HepG2 (cell line): ENCODE data around the gene TFRC. TPM values are rescaled to one million over a fixed set of nuclear protein-coding genes. Genes with fewer than 3 reads are reported as not detected.

Source experiments
- ATAC-seq: fragments of 200-7000 bp; cut with Tn5 transposase; 3 replicates; pipeline ENCODE4 v1.9.1; 2020; ENCODE audit warnings: mild to moderate bottlenecking, moderate library complexity
- BruUV-seq: library from RNA; stranded (reverse); fragments of 400-500 nt; replicated peaks from 2 replicates; lab custom pipeline; 2021; lab: Mats Ljungman, UMichigan
- CTCF ChIA-PET: fragments of 300-600 bp; formaldehyde crosslinking; extraction: SDS; loops from one replicate; lab custom pipeline; 2021; ENCODE audit warnings: low total read pairs, inconsistent platforms, low intra/inter-chr PET ratio; lab: Yijun Ruan, JAX
- POLR2A ChIA-PET: fragments of 350-600 bp; sonication (Branson Sonifier 250); formaldehyde crosslinking; loops from one replicate; lab custom pipeline; 2020; ENCODE audit warnings: antibody characterized with exemption, inconsistent platforms; lab: Yijun Ruan, JAX
- DNase-seq: peaks from one replicate; pipeline ENCODE4 v3.0.0-alpha.2; 2015; ENCODE audit warnings: low spot score
- FAIRE-seq: peaks from 3 replicates; lab custom pipeline; 2011; peaks lifted over from hg19 to GRCh38; lab: Jason Lieb, UNC
- H2AFZ ChIP-seq: one replicate; pipeline ENCODE4 v1.6.1; 2011; ENCODE audit warnings: low read length, inconsistent platforms
- H3K27ac ChIP-seq: fragments of 300-600 bp; 3 replicates; pipeline ENCODE4 v1.8.0; 2011; ENCODE audit warnings: mixed run types, mild to moderate bottlenecking, mixed read lengths, low read length, inconsistent platforms; ENCODE audit not compliant: insufficient read depth; ENCODE audit errors: extremely low read length
- H3K27me3 ChIP-seq, 2 experiments: fragments of 200-600 bp in 1 of 2; 2 replicates in 1 of 2; 3 replicates in 1 of 2; pipeline versions ENCODE4 v1.6.0 to v1.8.0; 2011; ENCODE audit warnings: low read length in 2 of 2, mild to moderate bottlenecking in 2 of 2, moderate library complexity in 2 of 2, inconsistent platforms in 1 of 2; ENCODE audit not compliant: insufficient read depth in 2 of 2, control insufficient read depth in 1 of 2
- H3K36me3 ChIP-seq, 2 experiments: fragments of 200-600 bp in 1 of 2; replicated peaks in 1 of 2; 2 replicates in 1 of 2; 3 replicates in 1 of 2; pipeline versions ENCODE4 v1.5.1 to v1.8.0; 2011; ENCODE audit warnings: low read length in 2 of 2, inconsistent platforms in 1 of 2; ENCODE audit not compliant: insufficient read depth in 2 of 2, control insufficient read depth in 1 of 2
- H3K4me1 ChIP-seq: 2 replicates; pipeline ENCODE4 v1.5.1; 2012; ENCODE audit warnings: low read length, inconsistent platforms; ENCODE audit not compliant: insufficient read depth
- H3K4me2 ChIP-seq: 2 replicates; pipeline ENCODE4 v1.6.0; 2011; ENCODE audit warnings: low read depth, low read length, inconsistent platforms
- H3K4me3 ChIP-seq, 3 experiments: fragments of 200-600 bp in 1 of 3; sonication (generic), shearing (Covaris generic) in 1 of 3; replicated peaks in 1 of 3; 2 replicates each; pipeline ENCODE4 v1.5.1; 2011 to 2016; ENCODE audit warnings: low read length in 3 of 3, inconsistent platforms in 2 of 3, low read depth in 2 of 3, mild to moderate bottlenecking in 2 of 3, control low read depth in 1 of 3, mixed read lengths in 1 of 3; ENCODE audit not compliant: insufficient read depth in 1 of 3
- H3K79me2 ChIP-seq: one replicate; pipeline ENCODE4 v1.6.1; 2011; ENCODE audit warnings: low read length, inconsistent platforms; ENCODE audit not compliant: insufficient read depth
- H3K9ac ChIP-seq: 2 replicates; pipeline ENCODE4 v1.6.0; 2011; ENCODE audit warnings: mild to moderate bottlenecking, low read depth, low read length, inconsistent platforms; ENCODE audit not compliant: insufficient read depth
- H3K9me3 ChIP-seq: 2 replicates; pipeline ENCODE4 v1.5.1; 2012; ENCODE audit warnings: mild to moderate bottlenecking, low read length
- H4K20me1 ChIP-seq: 2 replicates; pipeline ENCODE4 v1.6.0; 2011; ENCODE audit warnings: inconsistent platforms, mild to moderate bottlenecking, low read length, moderate library complexity; ENCODE audit not compliant: insufficient read depth
- BORCS8-MEF2B ChIP-seq: sonication (generic); formaldehyde crosslinking; IDR thresholded peaks from 2 replicates; pipeline ENCODE4 v1.8.0; 2022; ENCODE audit warnings: mild to moderate bottlenecking, missing genetic modification reagents
- GABPB1 ChIP-seq: IDR thresholded peaks from 2 replicates; pipeline ENCODE4 v1.6.1; 2016; ENCODE audit warnings: mild to moderate bottlenecking, missing genetic modification reagents, moderate library complexity, missing compliant biosample characterization
- KDM5A ChIP-seq: fragments of 200-600 bp; sonication (generic); IDR thresholded peaks from 2 replicates; pipeline ENCODE4 v1.7.0; 2018; ENCODE audit warnings: antibody characterized with exemption, mild to moderate bottlenecking, low read length, borderline replicate concordance
- MIER2 ChIP-seq: IDR thresholded peaks from 2 replicates; pipeline ENCODE4 v1.6.1; 2016; ENCODE audit warnings: missing biosample characterization, missing genetic modification reagents
- MTA1 ChIP-seq: sonication (generic); formaldehyde crosslinking; IDR thresholded peaks from 2 replicates; pipeline ENCODE4 v1.4.0; 2020; ENCODE audit warnings: missing genetic modification reagents, mild to moderate bottlenecking, borderline replicate concordance
- MTF2 ChIP-seq: sonication (generic); formaldehyde crosslinking; IDR thresholded peaks from 2 replicates; pipeline ENCODE4 v1.5.0; 2020; ENCODE audit warnings: missing genetic modification reagents, borderline replicate concordance
- PRPF4 ChIP-seq: fragments of 200-400 bp; formaldehyde crosslinking; IDR thresholded peaks from 2 replicates; pipeline ENCODE4 v1.6.1; 2016; ENCODE audit warnings: low read length, low read depth; ENCODE audit not compliant: poor library complexity, severe bottlenecking
- RCOR2 ChIP-seq: IDR thresholded peaks from 2 replicates; pipeline ENCODE4 v1.6.1; 2016; ENCODE audit warnings: missing biosample characterization, missing genetic modification reagents
- SIN3B ChIP-seq: fragments of 150-350 bp; IDR thresholded peaks from 2 replicates; pipeline ENCODE4 v1.6.1; 2014; ENCODE audit warnings: low read length
- ZNF276 ChIP-seq: sonication (generic); formaldehyde crosslinking; IDR thresholded peaks from 2 replicates; pipeline ENCODE4 v1.4.0; 2020; ENCODE audit warnings: mild to moderate bottlenecking, low read depth, missing genetic modification reagents
- ZNF30 ChIP-seq: sonication (generic); formaldehyde crosslinking; IDR thresholded peaks from 2 replicates; pipeline ENCODE4 v1.5.0; 2020; ENCODE audit warnings: mild to moderate bottlenecking, missing genetic modification reagents
- ZNF644 ChIP-seq: IDR thresholded peaks from 2 replicates; pipeline ENCODE4 v1.6.1; 2016; ENCODE audit warnings: low read depth
- ZNF724P ChIP-seq: sonication (generic); formaldehyde crosslinking; IDR thresholded peaks from 2 replicates; pipeline ENCODE4 v1.8.0; 2022; ENCODE audit warnings: missing genetic modification reagents, borderline replicate concordance
- ZNF761 ChIP-seq: sonication (generic); formaldehyde crosslinking; conservative IDR thresholded peaks from 2 replicates; pipeline ENCODE4 v1.4.0; 2020; ENCODE audit warnings: mild to moderate bottlenecking, missing genetic modification reagents
- ZSCAN21 ChIP-seq: sonication (generic); formaldehyde crosslinking; IDR thresholded peaks from 2 replicates; pipeline ENCODE4 v1.8.0; 2022; ENCODE audit warnings: mild to moderate bottlenecking, missing genetic modification reagents, moderate library complexity, borderline replicate concordance
- WGBS: methylation state at CpG from one replicate; pipeline ENCODE4 v1.1.6; 2017; ENCODE audit warnings: low lambda C conversion rate; 5-methylcytosine and 5-hydroxymethylcytosine counted together
- in situ Hi-C: cut with HindIII; loops from 2 replicates; pipeline ENCODE4 v1.10.0; 2017; ENCODE audit warnings: low pct_unique_long_range_greater_than_20kb; ENCODE audit not compliant: extremely low pct_ligation_motif_present
- intact Hi-C: fragments of 100-400 bp; cut with micrococcal nuclease; formaldehyde crosslinking; loops from one replicate; pipeline ENCODE4 v1.10.0; 2022; ENCODE audit not compliant: unreplicated experiment
- polyA plus RNA-seq, 8 experiments: library from polyadenylated mRNA; depleted of rRNA in 3 of 8; stranded (reverse) in 7 of 8; unstranded in 1 of 8; fragments of >200 nt; fragmentation: Illumina TruSeq in 4 of 8; extraction: Trizol in 4 of 8; gene quantifications; 2 replicates each; pipeline versions ENCODE4 v1.2.1 to v1.2.3, GENCODE V29; 2011 to 2016; ENCODE audit warnings: low read depth in 4 of 8, missing spikeins in 1 of 8, mixed read lengths in 1 of 8; ENCODE audit not compliant: insufficient read depth in 1 of 8
- total RNA-seq, 5 experiments: library from RNA; depleted of rRNA; stranded (reverse); fragments of >200 nt; fragmentation: Illumina TruSeq; extraction: Trizol; gene quantifications; 2 replicates each; pipeline ENCODE4 v1.2.3, GENCODE V29; 2016; ENCODE audit warnings: low read depth in 1 of 5
- TF ChIP-seq, protein P1 (sequence below): sonication (generic); formaldehyde crosslinking; IDR thresholded peaks from 2 replicates; pipeline ENCODE4 v1.4.0; 2020; ENCODE audit warnings: mild to moderate bottlenecking, missing genetic modification reagents, borderline replicate concordance
- TF ChIP-seq, protein P2 (sequence below), 2 experiments: fragments of 450-650 bp in 1 of 2; sonication (generic) in 1 of 2; formaldehyde crosslinking; IDR thresholded peaks; 2 replicates each; pipeline versions ENCODE4 v1.5.0 to v1.8.0; 2020 to 2022; ENCODE audit warnings: mild to moderate bottlenecking in 1 of 2, missing genetic modification reagents in 1 of 2
- TF ChIP-seq, protein P3 (sequence below): sonication (generic); formaldehyde crosslinking; conservative IDR thresholded peaks from 2 replicates; pipeline ENCODE4 v1.5.0; 2020; ENCODE audit warnings: missing genetic modification reagents

TFRC gene
- total and polyA plus RNA-seq, 2 of the 13 experiments (the other 11 are each of a cell fraction or from before 2014, with no cell fraction given), result 188 to 274 TPM

DNA sequence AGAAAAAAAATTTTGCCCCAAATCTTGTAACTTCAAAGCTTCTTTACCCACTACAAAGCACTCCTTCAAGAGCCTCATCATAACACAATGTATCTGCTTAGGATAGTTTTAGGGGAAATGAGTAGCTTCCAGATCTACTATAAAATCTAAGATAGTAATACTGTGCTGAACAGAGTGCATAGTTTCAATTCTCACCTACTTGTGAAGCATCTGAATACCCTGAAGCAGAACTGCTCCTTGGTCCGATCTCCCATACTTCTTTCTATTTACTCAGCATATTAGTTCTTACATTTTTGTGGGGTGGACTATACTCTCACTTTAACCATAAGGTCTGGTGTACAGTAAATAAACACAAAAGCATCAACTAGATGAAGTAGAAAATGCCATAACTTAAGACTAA is 9.6 kb downstream of the TFRC start:
- H3K36me3 ChIP-seq, result peaks cover 33 to 81% of the 10 kb centered on the region in 2 experiments
- peaks cover 29% of the 10 kb centered on the region for H4K20me1 ChIP-seq

More for the DNA sequence above, 9.6 kb downstream of the TFRC start:
- FAIRE-seq, result no peak
- in situ Hi-C loops (no loop called here), intact Hi-C loops (no loop called here)
- no peak for DNase-seq
- H3K4me2 ChIP-seq, result no peak overlapping the region
- H3K79me2 ChIP-seq, result peaks cover 25% of the 10 kb centered on the region
- no peak overlapping the region for H3K9ac ChIP-seq
- BruUV-seq, result no TSS peak
- no peaks in the 10 kb centered on the region for H3K4me1 ChIP-seq
- no peaks in the 10 kb centered on the region for H3K27me3 ChIP-seq
- no peak for ATAC-seq
- H3K27ac ChIP-seq, result no peak overlapping the region
- CTCF ChIA-PET, result interaction anchor here (2.9 kb wide), 1 partner anchor 124 kb away, joined by 32 read pairs; no protein-coding TSS in a partner anchor
- POLR2A ChIA-PET, result interaction anchor here (0.7 to 0.9 kb wide), 2 partner anchors 9 to 124 kb away, joined by 3 to 6 read pairs; no protein-coding TSS in a partner anchor
- H3K4me3 ChIP-seq, result no peak overlapping the region
- 96% methylated on average over 1 of the region's 1 CpG for WGBS
- H3K9me3 ChIP-seq, result no peaks in the 10 kb centered on the region
- TF ChIP-seq GABPB1 (CRISPR knock-in tag) (no peak), BORCS8-MEF2B (CRISPR knock-in tag) (no peak), MTF2 (CRISPR knock-in tag) (no peak), PRPF4 (no peak), ZNF724P (CRISPR knock-in tag) (no peak), ZNF761 (CRISPR knock-in tag) (no peak), ZNF644 (CRISPR knock-in tag) (no peak), SIN3B (no peak), MIER2 (CRISPR knock-in tag) (no peak), RCOR2 (CRISPR knock-in tag) (no peak), KDM5A (no peak), ZNF30 (no peak), ZSCAN21 (CRISPR knock-in tag) (no peak), ZNF276 (CRISPR knock-in tag) (no peak), MTA1 (CRISPR knock-in tag) (no peak)
- TF ChIP-seq, protein P1, sequence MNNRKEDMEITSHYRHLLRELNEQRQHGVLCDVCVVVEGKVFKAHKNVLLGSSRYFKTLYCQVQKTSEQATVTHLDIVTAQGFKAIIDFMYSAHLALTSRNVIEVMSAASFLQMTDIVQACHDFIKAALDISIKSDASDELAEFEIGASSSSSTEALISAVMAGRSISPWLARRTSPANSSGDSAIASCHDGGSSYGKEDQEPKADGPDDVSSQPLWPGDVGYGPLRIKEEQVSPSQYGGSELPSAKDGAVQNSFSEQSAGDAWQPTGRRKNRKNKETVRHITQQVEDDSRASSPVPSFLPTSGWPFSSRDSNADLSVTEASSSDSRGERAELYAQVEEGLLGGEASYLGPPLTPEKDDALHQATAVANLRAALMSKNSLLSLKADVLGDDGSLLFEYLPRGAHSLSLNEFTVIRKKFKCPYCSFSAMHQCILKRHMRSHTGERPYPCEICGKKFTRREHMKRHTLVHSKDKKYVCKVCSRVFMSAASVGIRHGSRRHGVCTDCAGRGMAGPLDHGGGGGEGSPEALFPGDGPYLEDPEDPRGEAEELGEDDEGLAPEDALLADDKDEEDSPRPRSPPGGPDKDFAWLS (CRISPR knock-in tag), result no peak
- TF ChIP-seq, protein P2, sequence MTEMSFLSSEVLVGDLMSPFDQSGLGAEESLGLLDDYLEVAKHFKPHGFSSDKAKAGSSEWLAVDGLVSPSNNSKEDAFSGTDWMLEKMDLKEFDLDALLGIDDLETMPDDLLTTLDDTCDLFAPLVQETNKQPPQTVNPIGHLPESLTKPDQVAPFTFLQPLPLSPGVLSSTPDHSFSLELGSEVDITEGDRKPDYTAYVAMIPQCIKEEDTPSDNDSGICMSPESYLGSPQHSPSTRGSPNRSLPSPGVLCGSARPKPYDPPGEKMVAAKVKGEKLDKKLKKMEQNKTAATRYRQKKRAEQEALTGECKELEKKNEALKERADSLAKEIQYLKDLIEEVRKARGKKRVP (CRISPR knock-in tag; IDR thresholded peaks at IDR 0.05), result no peak
- TF ChIP-seq, protein P3, sequence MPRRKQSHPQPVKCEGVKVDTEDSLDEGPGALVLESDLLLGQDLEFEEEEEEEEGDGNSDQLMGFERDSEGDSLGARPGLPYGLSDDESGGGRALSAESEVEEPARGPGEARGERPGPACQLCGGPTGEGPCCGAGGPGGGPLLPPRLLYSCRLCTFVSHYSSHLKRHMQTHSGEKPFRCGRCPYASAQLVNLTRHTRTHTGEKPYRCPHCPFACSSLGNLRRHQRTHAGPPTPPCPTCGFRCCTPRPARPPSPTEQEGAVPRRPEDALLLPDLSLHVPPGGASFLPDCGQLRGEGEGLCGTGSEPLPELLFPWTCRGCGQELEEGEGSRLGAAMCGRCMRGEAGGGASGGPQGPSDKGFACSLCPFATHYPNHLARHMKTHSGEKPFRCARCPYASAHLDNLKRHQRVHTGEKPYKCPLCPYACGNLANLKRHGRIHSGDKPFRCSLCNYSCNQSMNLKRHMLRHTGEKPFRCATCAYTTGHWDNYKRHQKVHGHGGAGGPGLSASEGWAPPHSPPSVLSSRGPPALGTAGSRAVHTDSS (CRISPR knock-in tag), result no peak
- H2AFZ ChIP-seq, result no peak overlapping the region
